Tibial nerve (tissue), 4 donors: ENCODE results near the gene C3orf22.

Experiments used
- CTCF ChIP-seq, 5 experiments: fragments of 200-600 bp in 3 of 5; fragments of 450-650 bp in 2 of 5; sonication (generic) in 3 of 5; IDR thresholded peaks; one replicate each; pipeline ENCODE4 v1.5.1; 2016 to 2019; ENCODE audit warnings: antibody characterized with exemption in 5 of 5, mild to moderate bottlenecking in 3 of 5, moderate library complexity in 2 of 5
- EP300 ChIP-seq, 2 donors: sonication (generic); formaldehyde crosslinking; IDR thresholded peaks; one replicate each; pipeline ENCODE4 v1.6.1; 2017; ENCODE audit warnings: antibody characterized with exemption in 2 of 2, mild to moderate bottlenecking in 1 of 2
- POLR2A ChIP-seq, 2 donors: fragments of 450-650 bp; IDR thresholded peaks; one replicate each; pipeline ENCODE4 v1.6.1; 2017; ENCODE audit warnings: antibody characterized with exemption in 2 of 2, mild to moderate bottlenecking in 2 of 2, moderate library complexity in 2 of 2

- TF ChIP-seq EP300 (IDR thresholded peaks at IDR 0.05) (no peak), CTCF (IDR thresholded peaks at IDR 0.05) (no peak), POLR2A (IDR thresholded peaks at IDR 0.05) (no peak)
Observed at GRCh38 chr3:126556637-126557414, 1.9 kb downstream of the C3orf22 start.
